Measurements from ENCODE around the gene CDH4. TPM values are rescaled to one million over a fixed set of nuclear protein-coding genes. Genes with fewer than 3 reads are reported as not detected.
"Not testable (repeated sequence)": the region's sequence is repeated elsewhere in the genome, so short reads cannot be mapped to it uniquely, and the experiment has no call there.

The CDH4 gene
- total and polyA plus RNA-seq, 11 donors: 0.04 to 0.54 (median 0.08) TPM; not detected in 1

GRCh38 chr20:61850926-61851900 lies 599.2 kb downstream of the CDH4 start:
- 55 to 58% (median 57%) methylated on average over 22 to 32 of the region's 32 CpGs for WGBS, 4 donors
- DNase-seq: no peak
- Histone ChIP-seq H3K4me1 (no peaks in the 10 kb centered on the region), H3K27ac (no peak overlapping the region), H3K9me3 (no peaks in the 10 kb centered on the region), H3K4me3 (no peak overlapping the region), H3K27me3 (peaks cover 0 to 43% (median 15%) of the 10 kb centered on the region in 9 donors), H3K36me3 (no peaks in the 10 kb centered on the region)
- intact Hi-C loops (cut with DNase I): no loop called here
- ATAC-seq: no peak
- no peak for TF ChIP-seq CTCF (IDR thresholded peaks at IDR 0.05)
- TF ChIP-seq POLR2A (IDR thresholded peaks at IDR 0.05): no peak

- TF ChIP-seq POLR2A (IDR thresholded peaks at IDR 0.05) (no peak), CTCF (IDR thresholded peaks at IDR 0.05) (no peak)
- intact Hi-C loops (cut with DNase I): no loop called here
- Histone ChIP-seq H3K36me3 (no peaks in the 10 kb centered on the region), H3K9me3 (no peaks in the 10 kb centered on the region), H3K27ac (no peak overlapping the region), H3K4me3 (no peak overlapping the region), H3K4me1 (no peaks in the 10 kb centered on the region), H3K27me3 (peaks cover 0 to 43% (median 15%) of the 10 kb centered on the region in 9 donors)
- ATAC-seq (no peak), DNase-seq (no peak)
- 84 to 90% (median 86%) methylated on average over 21 to 29 of the region's 29 CpGs for WGBS, 4 donors
These were observed 600.4 kb downstream of the CDH4 start for GRCh38 chr20:61852268-61853072.

GRCh38 chr20:61853073-61854005 lies 601.3 kb downstream of the CDH4 start:
- Histone ChIP-seq H3K27me3 (peaks cover 0 to 43% (median 15%) of the 10 kb centered on the region in 9 donors), H3K4me3 (no peak overlapping the region), H3K9me3 (no peaks in the 10 kb centered on the region), H3K4me1 (no peaks in the 10 kb centered on the region), H3K36me3 (no peaks in the 10 kb centered on the region), H3K27ac (no peak overlapping the region)
- no peak for DNase-seq
- intact Hi-C loops (cut with DNase I): no loop called here
- TF ChIP-seq CTCF (IDR thresholded peaks at IDR 0.05) (no peak), POLR2A (IDR thresholded peaks at IDR 0.05) (no peak)
- ATAC-seq: no peak
- WGBS, 4 donors: 81 to 88% (median 85%) methylated on average over 21 to 24 of the region's 24 CpGs

GRCh38 chr20:61854538-61854937 lies 602.5 kb downstream of the CDH4 start:
- intact Hi-C loops (cut with DNase I); DNase-seq; ATAC-seq: not testable (repeated sequence)

More at GRCh38 chr20:61854538-61854937, 602.5 kb downstream of the CDH4 start:
- H3K4me1 ChIP-seq, H3K9me3 ChIP-seq, H3K36me3 ChIP-seq, H3K27ac ChIP-seq, H3K4me3 ChIP-seq: not testable (repeated sequence)
- WGBS, 4 donors: 89 to 100% (median 93%) methylated on average over 1 to 4 of the region's 4 CpGs
- peaks cover 0 to 35% (median 15%) of the 10 kb centered on the region in 9 donors for H3K27me3 ChIP-seq
